AG04450 (cell line): ENCODE data around the gene CCDC157. TPM values are rescaled to one million over a fixed set of nuclear protein-coding genes. Genes with fewer than 3 reads are reported as not detected.

Source experiments
- CTCF ChIA-PET: fragments of 300-600, 350-600 bp; formaldehyde crosslinking; extraction: SDS; loops from one replicate; lab custom pipeline; 2022; ENCODE audit warnings: antibody characterized with exemption, inconsistent platforms; lab: Charles Lee
- POLR2A ChIA-PET: fragments of 350-600 bp; formaldehyde crosslinking; extraction: SDS; loops from one replicate; lab custom pipeline; 2021; ENCODE audit warnings: antibody characterized with exemption, inconsistent platforms; lab: Yijun Ruan, JAX
- DNase-seq: peaks from one replicate; pipeline ENCODE4 v3.0.0-alpha.2; 2011; ENCODE audit warnings: low read depth, low spot score
- H3K27ac ChIP-seq: one replicate; pipeline ENCODE4 v1.5.1; 2012; ENCODE audit warnings: low read depth, low read length, control low read depth
- H3K27me3 ChIP-seq: one replicate; pipeline ENCODE4 v1.6.0; 2012; ENCODE audit warnings: low read length; ENCODE audit not compliant: control insufficient read depth, insufficient read depth
- H3K4me3 ChIP-seq: 2 replicates; pipeline ENCODE4 v1.5.1; 2011; ENCODE audit warnings: mild to moderate bottlenecking, low read depth, low read length, control low read depth
- H3K9me3 ChIP-seq: 2 replicates; pipeline ENCODE4 v1.5.1; 2012; ENCODE audit warnings: low read length; ENCODE audit not compliant: control insufficient read depth, insufficient read depth
- CTCF ChIP-seq: IDR thresholded peaks from 2 replicates; pipeline ENCODE4 v1.5.1; 2011; ENCODE audit warnings: low read depth, low read length, control low read depth, inconsistent platforms
- polyA plus RNA-seq: library from polyadenylated mRNA; depleted of rRNA; stranded (reverse); fragments of >200 nt; gene quantifications from 2 replicates; pipeline ENCODE4 v1.2.3, GENCODE V29; 2011; rRNA removed
- small RNA-seq: library from RNA; depleted of rRNA; stranded (forward); fragments of <200 nt; gene quantifications from one replicate; pipeline ENCODE3, GENCODE V24; 2012; ENCODE audit warnings: low read depth; ENCODE audit not compliant: insufficient read length

The CCDC157 gene
- polyA plus RNA-seq, 1 experiment: 1.6 TPM

- H3K9me3 ChIP-seq: peaks cover 4% of the 10 kb centered on the region; the same call in 1 of the 2 replicates
- H3K4me3 ChIP-seq: peak overlapping the region; percentile 61
- DNase-seq: peak; percentile 99
- POLR2A ChIA-PET: interaction anchor here (0.6 to 2.9 kb wide), 8 partner anchors 16 to 870 kb away, joined by 3 to 18 read pairs (median 4); partner anchors contain the start of genes CCDC157, SEC14L2, SF3A1 and SLC35E4
- no peaks in the 10 kb centered on the region for H3K27me3 ChIP-seq
- H3K27ac ChIP-seq: peak overlapping the region; percentile 99
- no peak for TF ChIP-seq CTCF
- CTCF ChIA-PET: interaction anchor here (0.5 to 2.7 kb wide), 13 partner anchors 9 to 184 kb away, joined by 3 to 11 read pairs (median 4); partner anchors contain the start of gene SEC14L2
Observed at GRCh38 chr22:30423959-30424533, 67.2 kb downstream of the CCDC157 start.

GRCh38 chr22:30424534-30425326, 67.9 kb downstream of the CCDC157 start:
- Histone ChIP-seq H3K9me3 (peaks cover 4% of the 10 kb centered on the region; the same call in 1 of the 2 replicates), H3K27me3 (no peaks in the 10 kb centered on the region), H3K27ac (peak overlapping the region; percentile 99), H3K4me3 (peak overlapping the region; percentile 69)
- ChIA-PET CTCF (interaction anchor here (0.9 to 2.7 kb wide), 14 partner anchors 8 to 210 kb away, joined by 3 to 11 read pairs (median 4); partner anchors contain the start of gene SEC14L2), POLR2A (interaction anchor here (0.5 to 2.9 kb wide), 10 partner anchors 11 to 871 kb away, joined by 3 to 18 read pairs (median 4); partner anchors contain the start of genes SEC14L2, SLC35E4 and THOC5)
- no peak for DNase-seq
- no peak for TF ChIP-seq CTCF

GRCh38 chr22:30425327-30425615, 68.5 kb downstream of the CCDC157 start:
- H3K27me3 ChIP-seq: no peaks in the 10 kb centered on the region
- peaks cover 4% of the 10 kb centered on the region; the same call in 1 of the 2 replicates for H3K9me3 ChIP-seq
- H3K27ac ChIP-seq: peak overlapping the region; percentile 52
- peak overlapping the region; percentile 69 for H3K4me3 ChIP-seq
- ChIA-PET CTCF (interaction anchor here (0.9 to 2.7 kb wide), 7 partner anchors 12 to 209 kb away, joined by 3 to 11 read pairs (median 4); partner anchors contain the start of gene SEC14L2), POLR2A (interaction anchor here (0.5 to 0.8 kb wide), 4 partner anchors 11 to 678 kb away, joined by 3 to 6 read pairs (median 4); no protein-coding TSS in a partner anchor)
- no peak for DNase-seq
- TF ChIP-seq CTCF: no peak

- peak within 1 kb of the TSS; percentile 69 for H3K4me3 ChIP-seq
- no peaks in the 10 kb centered on the region for H3K27me3 ChIP-seq
- no peak for DNase-seq
- TF ChIP-seq CTCF: peak; percentile 19; the same call in 1 of the 2 replicates
- H3K27ac ChIP-seq: peak within 1 kb of the TSS; percentile 99
- ChIA-PET POLR2A (interaction anchor here (0.6 to 0.8 kb wide), 3 partner anchors 11 to 677 kb away, joined by 3 to 6 read pairs (median 5); no protein-coding TSS in a partner anchor), CTCF (interaction anchor here (0.9 to 1.8 kb wide), 5 partner anchors 10 to 209 kb away, joined by 3 to 6 read pairs (median 3); no protein-coding TSS in a partner anchor)
- peaks cover 4% of the 10 kb centered on the region; the same call in 1 of the 2 replicates for H3K9me3 ChIP-seq
Observed at GRCh38 chr22:30425616-30426387, 69.0 kb downstream of the CCDC157 start, which contains the start of gene MTFP1. MTFP1 (plus strand) TSS chr22:30425768; CDS start chr22:30425880, 112 bp downstream.

Small RNA genes within 50 kb of the gene (small RNA-seq; reads per million reads assigned to genes)
- not detected for gene AC004832.3
- not detected for gene RNU6-564P

Other genes starting within 250 kb of the CCDC157 start
- gene LIF, start 110.2 kb upstream of the CCDC157 start, polyA plus RNA-seq: 53.9 and 121 TPM in 2 replicates
- not detected in 2 replicates for gene OSM, start 90.2 kb upstream of the CCDC157 start, polyA plus RNA-seq
- 12.0 and 15.3 TPM in 2 replicates for gene CASTOR1, start 67.5 kb upstream of the CCDC157 start, polyA plus RNA-seq
- 14.5 and 17.5 TPM in 2 replicates for gene TBC1D10A, start 30.1 kb upstream of the CCDC157 start, polyA plus RNA-seq
- 53.1 and 82.7 TPM in 2 replicates for gene SF3A1, start 113 bp upstream of the CCDC157 start, polyA plus RNA-seq
- gene RNF215, start 30.4 kb downstream of the CCDC157 start, polyA plus RNA-seq: 11.4 and 12.1 TPM in 2 replicates
- 15.8 and 17.7 TPM in 2 replicates for gene SEC14L2, start 40.0 kb downstream of the CCDC157 start, polyA plus RNA-seq
- gene MTFP1, start 68.8 kb downstream of the CCDC157 start, polyA plus RNA-seq: 4.1 and 4.2 TPM in 2 replicates
- gene SEC14L3, start 115.0 kb downstream of the CCDC157 start, polyA plus RNA-seq: not detected in 2 replicates
- not detected in 2 replicates for gene SEC14L4, start 148.7 kb downstream of the CCDC157 start, polyA plus RNA-seq
- gene SEC14L6, start 189.7 kb downstream of the CCDC157 start, polyA plus RNA-seq: 0.06 and 0.19 TPM in 2 replicates
- gene GAL3ST1, start 217.7 kb downstream of the CCDC157 start, polyA plus RNA-seq: 0.06 and 0.14 TPM in 2 replicates
- gene PES1, start 234.9 kb downstream of the CCDC157 start, polyA plus RNA-seq: 70.2 and 90.3 TPM in 2 replicates